Stimulated activated CD8-positive, alpha-beta memory T cell treated with anti-CD3 and anti-CD28 coated beads, Interleukin-12 subunit alpha, Interleukin-12 subunit beta, amount 100 ng/mL, for 1 hour (primary cell): ENCODE data around the gene IL18R1.

ENCODE experiments used
- DNase-seq: peaks from one replicate; pipeline ENCODE4 v3.0.0-alpha.2; 2020; ENCODE audit warnings: low read depth

Gene IL18R1

DNA sequence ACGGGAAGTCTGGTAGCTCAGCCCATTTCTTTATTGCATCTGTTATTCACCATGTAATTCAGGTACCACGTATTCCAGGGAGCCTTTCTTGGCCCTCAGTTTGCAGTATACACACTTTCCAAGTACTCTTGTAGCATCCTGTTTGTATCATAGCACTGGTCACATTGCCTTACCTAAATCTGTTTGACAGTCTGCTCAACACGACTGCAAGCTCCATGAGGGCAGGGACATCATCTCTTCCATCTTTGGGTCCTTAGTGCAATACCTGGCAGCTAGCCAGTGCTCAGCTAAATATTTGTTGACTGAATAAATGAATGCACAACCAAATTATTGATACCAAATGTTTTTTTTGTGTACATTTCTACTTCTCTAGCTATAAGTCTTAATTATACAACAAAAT, 11.2 kb upstream of the IL18R1 start:
- no peak for DNase-seq

DNA sequence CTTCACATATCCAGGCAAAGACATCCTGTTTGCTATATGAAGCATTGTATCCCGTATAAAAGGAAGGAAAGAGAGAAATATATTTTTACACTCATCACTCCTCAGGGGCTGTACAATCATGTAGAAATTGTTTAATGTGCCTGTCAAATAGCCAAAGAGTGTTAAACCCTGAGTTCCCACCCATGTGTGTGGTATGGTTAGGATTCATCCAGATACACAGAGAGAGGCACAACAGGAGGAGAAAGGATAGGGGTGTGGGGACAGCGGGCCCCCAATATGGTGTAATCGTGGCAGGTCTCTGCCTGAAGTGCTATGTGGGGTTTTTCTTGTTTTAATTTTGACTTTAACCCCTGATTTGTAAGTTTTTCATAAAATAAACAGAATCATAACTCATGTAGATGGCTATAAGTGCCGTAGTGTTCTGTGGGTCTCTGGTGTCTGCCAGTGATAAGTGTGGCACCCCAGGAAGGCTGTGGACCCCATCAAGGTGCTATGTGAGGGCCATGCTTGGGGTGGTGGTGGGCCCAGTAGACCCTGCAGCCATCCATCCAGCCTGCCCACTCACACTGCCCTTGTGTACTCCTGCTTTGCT, 10.2 kb upstream of the IL18R1 start:
- DNase-seq: no peak

DNA sequence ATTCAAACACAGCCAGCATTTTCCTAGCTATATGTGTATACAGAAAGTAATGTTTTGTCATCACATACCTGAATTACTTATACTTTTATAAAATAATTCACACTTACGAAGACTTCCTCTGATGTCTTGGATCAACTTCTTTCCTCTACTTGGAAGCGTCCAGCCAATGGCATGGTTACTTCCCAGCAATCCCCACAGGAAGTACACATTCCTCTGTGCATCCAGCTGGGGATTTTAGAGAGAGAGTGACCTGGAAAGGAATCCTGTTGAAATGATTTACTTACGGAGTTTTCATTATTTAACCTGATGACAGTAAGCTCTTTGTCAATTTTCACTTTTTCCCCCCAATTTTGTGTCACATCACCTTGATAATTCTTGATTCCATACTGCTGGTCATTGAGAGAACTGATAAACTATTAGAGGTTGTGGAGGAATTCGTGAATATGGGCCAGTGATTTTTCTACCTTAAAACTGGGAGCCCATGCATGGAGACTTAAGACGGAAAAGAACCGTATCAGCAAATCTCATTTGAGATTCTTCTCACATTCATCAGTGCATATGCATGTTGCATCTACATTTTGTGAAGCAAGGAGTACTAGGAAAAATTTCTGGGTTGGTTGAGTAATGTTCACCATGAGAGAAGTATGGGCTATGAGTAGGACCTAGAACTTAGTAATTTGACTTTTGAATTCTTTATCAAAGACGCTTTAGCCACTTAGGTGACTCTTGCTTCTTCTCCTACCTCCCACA, 9.0 kb upstream of the IL18R1 start:
- DNase-seq: no peak

DNA sequence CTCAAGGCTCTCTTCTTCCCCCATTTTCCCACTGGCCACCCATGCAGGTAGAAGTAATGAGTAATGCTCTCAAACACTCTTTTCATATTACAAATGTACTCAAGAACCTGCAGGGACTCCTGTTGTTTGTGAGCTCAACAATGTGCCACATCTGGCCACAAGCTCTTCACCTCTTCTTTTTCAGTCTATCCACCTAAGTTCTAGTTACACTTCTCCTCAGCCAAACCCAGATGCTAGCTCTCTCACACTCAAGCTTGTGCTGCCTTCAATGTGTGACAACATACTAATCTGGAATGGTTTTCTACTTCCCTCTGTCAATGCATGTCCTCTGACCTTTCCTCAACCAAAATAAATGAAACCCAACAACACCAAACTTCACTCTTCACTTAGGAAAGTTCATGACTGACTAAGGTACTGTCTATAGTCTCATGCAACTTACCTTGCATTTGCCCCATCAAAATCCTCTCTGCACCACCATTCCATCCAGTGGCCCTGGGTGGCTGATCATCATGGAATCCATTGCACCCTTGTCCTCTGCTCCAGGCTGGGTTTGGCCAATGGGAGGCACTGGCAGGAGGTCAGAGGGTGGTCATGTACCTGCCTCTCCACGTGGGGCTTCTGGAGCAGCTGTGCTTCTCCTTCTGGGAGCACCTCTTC, 5.3 kb upstream of the IL18R1 start:
- no peak for DNase-seq

- DNase-seq: no peak
Measured at GRCh38 chr2:102356381-102356712, 751 bp downstream of the IL18R1 start.

GRCh38 chr2:102356741-102357140, 1.1 kb downstream of the IL18R1 start:
- no peak for DNase-seq

GRCh38 chr2:102357937-102358336, 2.3 kb downstream of the IL18R1 start:
- DNase-seq: no peak

- DNase-seq: no peak
Measured at GRCh38 chr2:102358496-102358895, 2.9 kb downstream of the IL18R1 start.

GRCh38 chr2:102359527-102359926, 3.9 kb downstream of the IL18R1 start:
- no peak for DNase-seq

- DNase-seq: no peak
Measured at GRCh38 chr2:102361632-102362241, 6.1 kb downstream of the IL18R1 start.

- DNase-seq: no peak
Measured at GRCh38 chr2:102365763-102366162, 10.2 kb downstream of the IL18R1 start.

DNA sequence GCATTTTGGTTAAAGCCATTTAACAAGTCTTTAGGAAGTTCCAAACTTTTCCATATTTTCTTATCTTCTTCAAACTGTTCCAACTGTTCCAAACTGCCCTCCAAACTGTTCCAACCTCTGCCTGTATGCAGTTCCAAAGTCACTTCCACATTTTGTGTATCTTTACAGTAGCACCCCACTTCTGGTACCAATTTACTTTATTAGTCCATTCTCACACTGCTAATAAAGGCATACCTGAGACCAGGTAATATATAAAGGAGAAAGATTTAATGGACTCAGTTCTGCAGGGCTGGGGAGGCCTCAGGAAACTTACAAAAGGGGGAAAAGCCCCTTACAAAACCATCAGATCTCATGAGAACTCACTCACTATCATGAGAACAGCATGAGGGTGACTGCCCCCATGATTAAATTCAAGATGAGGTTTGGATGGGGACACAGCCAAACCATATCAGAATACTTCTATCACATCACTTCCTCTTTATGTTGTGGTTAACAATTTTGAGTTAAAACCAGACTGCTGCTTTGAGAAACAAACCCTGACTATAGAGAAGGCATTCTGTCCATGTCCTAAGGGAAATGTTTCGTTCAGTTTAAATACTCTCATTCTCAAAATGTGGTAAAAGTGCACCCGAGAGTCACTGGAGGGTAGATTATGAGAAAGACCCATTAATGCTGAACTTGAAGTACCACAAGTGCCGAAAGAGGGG, 11.0 kb downstream of the IL18R1 start:
- DNase-seq: no peak

DNA sequence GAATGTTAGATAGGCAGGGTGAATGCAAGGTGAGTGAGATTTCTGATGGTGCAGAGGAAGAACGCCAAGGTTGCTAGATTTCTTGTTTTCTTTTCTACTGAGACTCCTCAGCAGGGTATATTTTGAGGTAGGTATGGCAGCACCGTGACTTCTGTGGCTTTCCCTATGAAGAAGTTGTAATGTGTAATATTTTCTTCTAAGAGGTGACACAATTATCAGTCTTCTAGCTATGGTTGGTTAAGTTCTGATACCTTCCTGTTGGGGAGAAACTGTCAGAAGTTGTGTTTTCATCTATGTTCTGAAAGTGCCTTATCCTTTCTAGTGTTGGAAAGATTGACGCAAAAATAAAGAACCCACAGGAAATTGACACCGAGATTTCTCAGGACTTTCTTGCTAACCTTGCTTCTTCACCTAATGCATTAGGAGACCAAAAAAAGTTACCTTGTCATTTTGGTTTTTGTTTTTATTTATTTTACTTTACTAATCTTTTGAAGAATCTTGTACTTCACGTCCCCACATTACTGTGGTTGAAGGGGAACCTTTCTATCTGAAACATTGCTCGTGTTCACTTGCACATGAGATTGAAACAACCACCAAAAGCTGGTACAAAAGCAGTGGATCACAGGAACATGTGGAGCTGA, 11.9 kb downstream of the IL18R1 start:
- DNase-seq: no peak

DNA sequence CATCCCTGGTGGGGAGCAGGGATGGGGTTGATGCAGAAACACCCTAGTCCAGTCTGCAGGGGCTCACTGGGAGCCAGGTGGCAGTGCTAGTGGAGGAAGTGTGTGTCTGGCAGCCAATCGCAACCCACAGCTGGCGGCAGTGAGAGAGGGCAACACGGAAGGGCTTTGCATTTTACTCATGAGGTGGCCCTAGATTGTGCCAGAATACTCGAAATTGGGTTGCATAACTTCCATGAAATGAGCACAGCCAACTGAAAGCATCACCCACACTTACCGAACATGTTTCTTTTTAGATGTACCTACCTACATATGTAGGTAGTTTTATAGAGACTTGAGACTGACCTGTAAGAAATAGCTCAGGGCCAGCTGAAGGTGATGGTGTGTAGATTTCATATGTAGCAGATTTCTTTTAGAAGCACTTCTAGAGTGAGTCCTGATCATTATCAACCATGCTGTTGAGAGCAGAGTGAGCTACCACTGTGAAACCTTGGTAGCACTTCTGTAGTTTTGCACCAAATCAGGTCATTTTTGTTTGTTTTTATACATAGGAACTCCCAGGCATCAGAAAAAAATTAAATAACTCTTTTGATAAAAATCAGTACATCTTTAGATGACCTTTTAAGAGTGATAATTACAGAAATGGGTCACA, 13.0 kb downstream of the IL18R1 start:
- no peak for DNase-seq

DNA sequence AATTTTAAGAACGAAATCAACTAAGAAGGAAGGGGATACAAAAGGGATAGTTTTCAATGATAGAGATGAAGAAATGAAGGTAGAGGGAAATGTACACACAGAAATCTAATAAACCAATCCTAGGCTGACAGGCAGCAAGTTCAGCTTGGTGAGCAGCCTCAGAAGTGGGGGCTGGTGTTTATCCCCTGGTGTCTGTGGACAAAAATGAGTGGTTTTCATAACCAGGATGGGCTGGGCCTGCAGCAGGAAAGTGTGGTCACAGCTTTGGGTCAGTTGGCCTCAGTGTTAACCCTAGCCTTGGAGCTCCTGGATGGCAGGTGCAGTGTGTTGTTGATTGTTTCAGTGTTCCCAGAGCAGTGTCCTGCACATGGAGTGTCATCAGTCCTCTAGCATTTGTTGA, 14.3 kb downstream of the IL18R1 start:
- DNase-seq: no peak

DNA sequence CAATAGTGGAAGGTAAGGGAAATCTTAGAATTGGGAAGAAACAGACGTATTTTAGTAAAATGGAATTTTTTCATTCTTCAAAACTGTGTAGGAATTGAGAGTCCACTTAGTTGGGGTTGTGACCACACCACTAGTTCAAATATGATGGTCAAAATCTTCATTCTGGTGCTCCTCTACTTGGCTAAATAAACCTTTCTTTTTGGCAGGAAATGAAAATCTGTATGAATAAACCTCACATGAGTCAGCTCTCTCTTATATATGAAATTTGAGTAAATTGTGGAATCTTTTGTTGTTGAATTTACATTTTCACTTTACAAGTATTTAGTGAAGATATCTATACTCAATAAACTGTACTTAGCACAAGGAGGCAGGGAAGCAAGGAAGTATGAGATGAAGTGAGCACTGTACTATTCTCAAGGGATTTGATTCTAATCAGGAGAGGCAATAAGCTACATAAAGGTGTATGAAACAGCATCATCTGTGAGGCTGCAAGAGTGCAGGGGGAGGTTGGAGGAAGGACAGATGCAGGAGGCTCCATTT, 20.5 kb downstream of the IL18R1 start:
- DNase-seq: no peak

GRCh38 chr2:102383722-102384121, 28.1 kb downstream of the IL18R1 start:
- no peak for DNase-seq

- no peak for DNase-seq
Measured at GRCh38 chr2:102385522-102385921, 29.9 kb downstream of the IL18R1 start.

- no peak for DNase-seq
Measured at GRCh38 chr2:102386004-102386403, 30.4 kb downstream of the IL18R1 start.

DNA sequence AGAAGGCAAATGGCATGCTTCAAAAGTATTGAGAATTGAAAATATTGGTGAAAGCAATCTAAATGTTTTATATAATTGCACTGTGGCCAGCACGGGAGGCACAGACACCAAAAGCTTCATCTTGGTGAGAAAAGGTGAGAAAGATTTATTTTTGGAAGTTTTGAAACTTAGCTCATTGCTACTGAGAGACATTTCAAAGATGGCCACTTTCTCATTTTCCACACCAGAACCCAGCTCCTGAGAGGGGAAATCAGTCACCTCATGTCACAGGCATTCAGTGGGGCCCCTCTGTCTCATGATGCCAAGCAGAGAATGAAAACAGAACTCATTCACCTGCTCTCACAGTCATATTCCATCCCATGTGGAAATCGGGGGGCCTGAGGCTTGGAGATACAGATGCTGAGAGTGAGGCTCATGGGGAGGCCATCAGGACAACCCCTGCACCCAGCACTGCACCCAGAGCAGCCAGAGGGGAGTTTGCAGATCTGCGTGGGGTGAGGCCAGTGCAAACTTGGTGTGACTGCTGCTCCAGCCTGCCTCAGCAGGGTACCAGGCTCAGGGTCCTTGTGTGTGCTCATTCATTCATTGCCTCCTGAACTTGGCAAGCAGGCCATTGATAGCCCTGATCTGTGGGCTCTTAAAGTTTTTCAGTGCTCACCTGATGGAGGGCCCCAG, 31.4 kb downstream of the IL18R1 start:
- DNase-seq: no peak
